A673 (cell line): Measurements from ENCODE around the gene COL3A1. TPM values are rescaled to one million over a fixed set of nuclear protein-coding genes. Genes with fewer than 3 reads are reported as not detected.

ENCODE experiments used
- Bru-seq: library from RNA; stranded (reverse); fragments of 400-500 nt; gene quantifications from one replicate; lab custom pipeline; 2021; lab: Mats Ljungman, UMichigan
- BruChase-seq, 2 experiments: library from RNA; stranded (reverse); fragments of 400-500 nt; gene quantifications; one replicate each; lab custom pipeline; 2021; lab: Mats Ljungman, UMichigan
- BruUV-seq: library from RNA; stranded (reverse); fragments of 400-500 nt; replicated peaks from 2 replicates; lab custom pipeline; 2021; lab: Mats Ljungman, UMichigan
- CTCF ChIA-PET: fragments of 300-600 bp; sonication (Branson Sonifier 250); formaldehyde crosslinking; loops from one replicate; lab custom pipeline; 2022; ENCODE audit warnings: antibody characterized with exemption; lab: Charles Lee
- POLR2A ChIA-PET: fragments of 300-600 bp; sonication (Branson Sonifier 250); formaldehyde crosslinking; loops from one replicate; lab custom pipeline; 2022; ENCODE audit warnings: antibody characterized with exemption; ENCODE audit not compliant: low non-redundant PET; lab: Charles Lee
- DNase-seq: peaks from one replicate; pipeline ENCODE4 v3.0.0-alpha.2; 2015; ENCODE audit warnings: low spot score
- H3K27ac ChIP-seq: fragments of 200-600 bp; sonication (generic); 2 replicates; pipeline ENCODE4 v1.5.1; 2016; ENCODE audit warnings: mixed run types, low read depth, mild to moderate bottlenecking, mixed read lengths, antibody characterized with exemption, low read length; ENCODE audit not compliant: poor library complexity, severe bottlenecking
- H3K27me3 ChIP-seq: fragments of 200-600 bp; sonication (generic); replicated peaks from 2 replicates; pipeline ENCODE4 v1.6.1; 2017; ENCODE audit warnings: mixed run types, low read depth, mild to moderate bottlenecking, mixed read lengths, antibody characterized with exemption, low read length; ENCODE audit not compliant: insufficient read depth, poor library complexity
- H3K36me3 ChIP-seq: fragments of 200-600 bp; sonication (generic); 2 replicates; pipeline ENCODE4 v1.6.1; 2016; ENCODE audit warnings: mixed run types, mild to moderate bottlenecking, mixed read lengths, antibody characterized with exemption, low read length; ENCODE audit not compliant: insufficient read depth, poor library complexity, severe bottlenecking
- H3K4me1 ChIP-seq: fragments of 200-600 bp; sonication (generic); 2 replicates; pipeline ENCODE4 v1.6.1; 2017; ENCODE audit warnings: mixed run types, mild to moderate bottlenecking, mixed read lengths, antibody characterized with exemption, low read length; ENCODE audit not compliant: insufficient read depth, poor library complexity, severe bottlenecking
- H3K4me3 ChIP-seq: fragments of 200-600 bp; sonication (generic); 2 replicates; pipeline ENCODE4 v1.5.1; 2016; ENCODE audit warnings: low read depth, mixed run types, mild to moderate bottlenecking, mixed read lengths, low read length; ENCODE audit not compliant: poor library complexity, severe bottlenecking
- H3K9me3 ChIP-seq: fragments of 200-600 bp; sonication (generic); 2 replicates; pipeline ENCODE4 v1.6.1; 2016; ENCODE audit warnings: mixed run types, low read depth, mild to moderate bottlenecking, mixed read lengths, antibody characterized with exemption, low read length; ENCODE audit not compliant: poor library complexity, severe bottlenecking
- EZH2 ChIP-seq: fragments of 200-600 bp; sonication (generic); IDR thresholded peaks from 2 replicates; pipeline ENCODE4 v1.6.1; 2017; ENCODE audit warnings: borderline replicate concordance, low read depth, mild to moderate bottlenecking, mixed read lengths, antibody characterized with exemption, low read length; ENCODE audit not compliant: poor library complexity, severe bottlenecking
- intact Hi-C: fragments of 100-400 bp; cut with micrococcal nuclease; formaldehyde crosslinking; loops from one replicate; pipeline ENCODE4 v1.10.0; 2022; ENCODE audit not compliant: unreplicated experiment
- long read RNA-seq: library from polyadenylated mRNA; stranded (forward); transcript quantifications from one replicate; pipeline ENCODE4 v2.0.0, GENCODE V29; 2022
- total RNA-seq: library from RNA; stranded (reverse); gene quantifications from 2 replicates; pipeline ENCODE4 v1.2.3, GENCODE V29; 2021
- TF ChIP-seq, protein P1 (sequence below): fragments of 300-800, 200-600 bp; sonication (generic); conservative IDR thresholded peaks from 2 replicates; pipeline ENCODE4 v1.5.1; 2017; ENCODE audit warnings: low read depth, mild to moderate bottlenecking, antibody characterized with exemption, low read length, moderate library complexity, mixed read lengths

The COL3A1 gene
- total RNA-seq = 12.6 and 23.7 TPM in 2 replicates
- Bru-seq, nascent RNA = percentile 49 among the genes with signal in this experiment
- BruChase-seq, experiment 1, labeled RNA remaining after a 2-hour chase = percentile 44 among the genes with signal in this experiment
- BruChase-seq, experiment 2, labeled RNA remaining after a 6-hour chase = percentile 53 among the genes with signal in this experiment
- long read RNA-seq, full-length matches to known transcripts = 98 of 119 reads
- long read RNA-seq, partial matches to known transcripts = 11 of 119 reads
- long read RNA-seq, other reads (novel, unspliced or antisense) = 10 of 119 reads

- no TSS peak for BruUV-seq
- no peak for DNase-seq
- POLR2A ChIA-PET = no interaction called here
- TF ChIP-seq, protein P1, sequence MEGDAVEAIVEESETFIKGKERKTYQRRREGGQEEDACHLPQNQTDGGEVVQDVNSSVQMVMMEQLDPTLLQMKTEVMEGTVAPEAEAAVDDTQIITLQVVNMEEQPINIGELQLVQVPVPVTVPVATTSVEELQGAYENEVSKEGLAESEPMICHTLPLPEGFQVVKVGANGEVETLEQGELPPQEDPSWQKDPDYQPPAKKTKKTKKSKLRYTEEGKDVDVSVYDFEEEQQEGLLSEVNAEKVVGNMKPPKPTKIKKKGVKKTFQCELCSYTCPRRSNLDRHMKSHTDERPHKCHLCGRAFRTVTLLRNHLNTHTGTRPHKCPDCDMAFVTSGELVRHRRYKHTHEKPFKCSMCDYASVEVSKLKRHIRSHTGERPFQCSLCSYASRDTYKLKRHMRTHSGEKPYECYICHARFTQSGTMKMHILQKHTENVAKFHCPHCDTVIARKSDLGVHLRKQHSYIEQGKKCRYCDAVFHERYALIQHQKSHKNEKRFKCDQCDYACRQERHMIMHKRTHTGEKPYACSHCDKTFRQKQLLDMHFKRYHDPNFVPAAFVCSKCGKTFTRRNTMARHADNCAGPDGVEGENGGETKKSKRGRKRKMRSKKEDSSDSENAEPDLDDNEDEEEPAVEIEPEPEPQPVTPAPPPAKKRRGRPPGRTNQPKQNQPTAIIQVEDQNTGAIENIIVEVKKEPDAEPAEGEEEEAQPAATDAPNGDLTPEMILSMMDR = no peak
- no peak for TF ChIP-seq EZH2
- H3K36me3 ChIP-seq = no peaks in the 10 kb centered on the region
- intact Hi-C loops = no loop called here
- no peaks in the 10 kb centered on the region for H3K9me3 ChIP-seq
- H3K27ac ChIP-seq = no peak within 1 kb of the TSS
- H3K4me3 ChIP-seq = no peak within 1 kb of the TSS
- peaks cover 37% of the 10 kb centered on the region for H3K4me1 ChIP-seq
- no peaks in the 10 kb centered on the region for H3K27me3 ChIP-seq
- CTCF ChIA-PET = no interaction called here
These were observed at the start of gene COL3A1 for GRCh38 chr2:188974164-188974563. COL3A1 (plus strand) TSS chr2:188974373; CDS start chr2:188974490, 117 bp downstream.

- TF ChIP-seq EZH2 = no peak
- TF ChIP-seq, protein P1 = no peak
- Histone ChIP-seq H3K27ac (no peak overlapping the region), H3K36me3 (no peaks in the 10 kb centered on the region), H3K4me3 (no peak overlapping the region), H3K4me1 (no peaks in the 10 kb centered on the region), H3K9me3 (peaks cover 5% of the 10 kb centered on the region), H3K27me3 (no peaks in the 10 kb centered on the region)
- DNase-seq = no peak
- POLR2A ChIA-PET = no interaction called here
- intact Hi-C loops = no loop called here
- CTCF ChIA-PET = no interaction called here
- BruUV-seq = no TSS peak
These were observed 45.5 kb upstream of the COL3A1 start for GRCh38 chr2:188928643-188929042.

- no peaks in the 10 kb centered on the region for H3K27me3 ChIP-seq
- TF ChIP-seq EZH2 = no peak
- TF ChIP-seq, protein P1 = no peak
- ChIA-PET CTCF (no interaction called here), POLR2A (no interaction called here)
- DNase-seq = no peak
- no peaks in the 10 kb centered on the region for H3K4me1 ChIP-seq
- BruUV-seq = no TSS peak
- H3K36me3 ChIP-seq = no peaks in the 10 kb centered on the region
- H3K4me3 ChIP-seq = no peak overlapping the region
- intact Hi-C loops = no loop called here
- peaks cover 5% of the 10 kb centered on the region for H3K9me3 ChIP-seq
- no peak overlapping the region for H3K27ac ChIP-seq
These were observed 42.8 kb upstream of the COL3A1 start for GRCh38 chr2:188931361-188931760.
